ENCODE results near the gene DNAJB6.

DNA sequence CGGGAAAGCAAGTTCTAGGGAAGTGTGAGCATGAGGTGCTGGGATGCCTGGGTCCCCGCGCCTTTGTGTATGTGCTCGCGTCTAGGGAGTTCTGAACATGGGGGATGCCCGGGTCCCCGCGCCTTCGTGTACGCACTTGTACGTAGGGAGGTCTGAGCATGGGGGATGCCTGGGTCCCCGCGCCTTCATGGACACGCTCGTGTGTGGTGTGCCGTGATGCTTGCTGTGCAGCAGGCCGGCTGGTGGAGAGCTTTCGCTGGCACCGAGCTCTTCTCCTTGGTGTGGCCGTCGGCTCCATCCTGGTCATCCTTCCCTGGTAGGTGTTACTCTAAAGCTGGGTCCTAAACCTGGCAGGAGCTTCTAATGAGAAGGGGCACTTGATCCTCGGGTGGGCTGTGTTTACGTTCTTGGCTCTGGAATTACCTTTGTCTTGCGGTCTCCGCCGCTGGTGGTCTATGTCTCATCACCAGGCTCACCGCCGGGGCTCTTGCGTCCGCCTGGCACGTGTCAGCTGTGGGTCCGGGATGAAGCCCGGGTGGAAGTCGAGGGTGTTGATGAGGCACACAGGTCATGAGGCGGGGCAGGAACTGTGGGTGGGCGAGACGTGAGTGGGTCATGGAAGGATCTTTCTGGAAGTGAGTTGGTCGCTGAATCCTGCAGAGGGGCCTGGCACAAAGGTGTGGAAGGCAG is 63.5 kb downstream of the DNAJB6 start:
- TF ChIP-seq CTCF (IDR thresholded peaks at IDR 0.05) (no peak), ZFX (IDR thresholded peaks at IDR 0.05; ENCODE audit: borderline replicate concordance) (no peak)

All from 22Rv1 (cell line).